A673 (cell line): ENCODE data around the gene TCHP. TPM values are rescaled to one million over a fixed set of nuclear protein-coding genes. Genes with fewer than 3 reads are reported as not detected.

Source experiments
- BruUV-seq: library from RNA; stranded (reverse); fragments of 400-500 nt; replicated peaks from 2 replicates; lab custom pipeline; 2021; lab: Mats Ljungman, UMichigan
- CTCF ChIA-PET: fragments of 300-600 bp; sonication (Branson Sonifier 250); formaldehyde crosslinking; loops from one replicate; lab custom pipeline; 2022; ENCODE audit warnings: antibody characterized with exemption; lab: Charles Lee
- POLR2A ChIA-PET: fragments of 300-600 bp; sonication (Branson Sonifier 250); formaldehyde crosslinking; loops from one replicate; lab custom pipeline; 2022; ENCODE audit warnings: antibody characterized with exemption; ENCODE audit not compliant: low non-redundant PET; lab: Charles Lee
- DNase-seq: peaks from one replicate; pipeline ENCODE4 v3.0.0-alpha.2; 2015; ENCODE audit warnings: low spot score
- H3K27ac ChIP-seq: fragments of 200-600 bp; sonication (generic); 2 replicates; pipeline ENCODE4 v1.5.1; 2016; ENCODE audit warnings: mixed run types, low read depth, mild to moderate bottlenecking, mixed read lengths, antibody characterized with exemption, low read length; ENCODE audit not compliant: poor library complexity, severe bottlenecking
- H3K27me3 ChIP-seq: fragments of 200-600 bp; sonication (generic); replicated peaks from 2 replicates; pipeline ENCODE4 v1.6.1; 2017; ENCODE audit warnings: mixed run types, low read depth, mild to moderate bottlenecking, mixed read lengths, antibody characterized with exemption, low read length; ENCODE audit not compliant: insufficient read depth, poor library complexity
- H3K36me3 ChIP-seq: fragments of 200-600 bp; sonication (generic); 2 replicates; pipeline ENCODE4 v1.6.1; 2016; ENCODE audit warnings: mixed run types, mild to moderate bottlenecking, mixed read lengths, antibody characterized with exemption, low read length; ENCODE audit not compliant: insufficient read depth, poor library complexity, severe bottlenecking
- H3K4me1 ChIP-seq: fragments of 200-600 bp; sonication (generic); 2 replicates; pipeline ENCODE4 v1.6.1; 2017; ENCODE audit warnings: mixed run types, mild to moderate bottlenecking, mixed read lengths, antibody characterized with exemption, low read length; ENCODE audit not compliant: insufficient read depth, poor library complexity, severe bottlenecking
- H3K4me3 ChIP-seq: fragments of 200-600 bp; sonication (generic); 2 replicates; pipeline ENCODE4 v1.5.1; 2016; ENCODE audit warnings: low read depth, mixed run types, mild to moderate bottlenecking, mixed read lengths, low read length; ENCODE audit not compliant: poor library complexity, severe bottlenecking
- H3K9me3 ChIP-seq: fragments of 200-600 bp; sonication (generic); 2 replicates; pipeline ENCODE4 v1.6.1; 2016; ENCODE audit warnings: mixed run types, low read depth, mild to moderate bottlenecking, mixed read lengths, antibody characterized with exemption, low read length; ENCODE audit not compliant: poor library complexity, severe bottlenecking
- EZH2 ChIP-seq: fragments of 200-600 bp; sonication (generic); IDR thresholded peaks from 2 replicates; pipeline ENCODE4 v1.6.1; 2017; ENCODE audit warnings: borderline replicate concordance, low read depth, mild to moderate bottlenecking, mixed read lengths, antibody characterized with exemption, low read length; ENCODE audit not compliant: poor library complexity, severe bottlenecking
- intact Hi-C: fragments of 100-400 bp; cut with micrococcal nuclease; formaldehyde crosslinking; loops from one replicate; pipeline ENCODE4 v1.10.0; 2022; ENCODE audit not compliant: unreplicated experiment
- total RNA-seq: library from RNA; stranded (reverse); gene quantifications from 2 replicates; pipeline ENCODE4 v1.2.3, GENCODE V29; 2021
- TF ChIP-seq, protein P1 (sequence below): fragments of 300-800, 200-600 bp; sonication (generic); conservative IDR thresholded peaks from 2 replicates; pipeline ENCODE4 v1.5.1; 2017; ENCODE audit warnings: low read depth, mild to moderate bottlenecking, antibody characterized with exemption, low read length, moderate library complexity, mixed read lengths

TCHP gene
- total RNA-seq, 1 experiment from 2014 or later = 40.4 TPM

DNA sequence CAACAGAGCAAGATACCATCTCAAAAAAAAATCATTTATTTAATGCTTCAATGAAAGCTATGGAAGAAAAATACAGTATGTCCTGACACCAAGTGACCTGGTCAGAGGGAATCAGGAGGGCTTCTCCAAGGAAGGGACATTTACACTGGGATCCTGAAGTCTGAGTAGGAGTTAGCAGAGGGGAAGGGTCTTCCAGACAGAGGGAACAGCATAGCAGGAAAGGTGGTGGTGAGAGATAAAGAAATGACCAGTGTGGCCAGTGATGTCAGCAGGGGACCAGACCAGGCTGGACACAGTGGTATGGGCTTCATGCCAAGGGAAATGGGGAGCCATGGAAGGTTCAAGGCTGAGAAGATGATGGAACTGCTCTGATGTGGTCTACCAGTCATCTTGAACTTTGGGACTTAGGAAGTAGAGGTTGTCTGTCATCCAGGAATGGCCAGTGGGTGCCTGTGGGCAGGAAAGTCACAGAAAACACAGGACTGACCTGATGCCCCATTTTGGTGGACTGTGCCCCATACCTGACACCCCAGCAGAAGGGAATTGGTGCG, 7.8 kb upstream of the TCHP start:
- CTCF ChIA-PET = no interaction called here
- BruUV-seq = no TSS peak
- no peak for DNase-seq
- TF ChIP-seq, protein P1, sequence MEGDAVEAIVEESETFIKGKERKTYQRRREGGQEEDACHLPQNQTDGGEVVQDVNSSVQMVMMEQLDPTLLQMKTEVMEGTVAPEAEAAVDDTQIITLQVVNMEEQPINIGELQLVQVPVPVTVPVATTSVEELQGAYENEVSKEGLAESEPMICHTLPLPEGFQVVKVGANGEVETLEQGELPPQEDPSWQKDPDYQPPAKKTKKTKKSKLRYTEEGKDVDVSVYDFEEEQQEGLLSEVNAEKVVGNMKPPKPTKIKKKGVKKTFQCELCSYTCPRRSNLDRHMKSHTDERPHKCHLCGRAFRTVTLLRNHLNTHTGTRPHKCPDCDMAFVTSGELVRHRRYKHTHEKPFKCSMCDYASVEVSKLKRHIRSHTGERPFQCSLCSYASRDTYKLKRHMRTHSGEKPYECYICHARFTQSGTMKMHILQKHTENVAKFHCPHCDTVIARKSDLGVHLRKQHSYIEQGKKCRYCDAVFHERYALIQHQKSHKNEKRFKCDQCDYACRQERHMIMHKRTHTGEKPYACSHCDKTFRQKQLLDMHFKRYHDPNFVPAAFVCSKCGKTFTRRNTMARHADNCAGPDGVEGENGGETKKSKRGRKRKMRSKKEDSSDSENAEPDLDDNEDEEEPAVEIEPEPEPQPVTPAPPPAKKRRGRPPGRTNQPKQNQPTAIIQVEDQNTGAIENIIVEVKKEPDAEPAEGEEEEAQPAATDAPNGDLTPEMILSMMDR = no peak
- TF ChIP-seq EZH2 = no peak
- Histone ChIP-seq H3K27me3 (no peaks in the 10 kb centered on the region), H3K9me3 (no peaks in the 10 kb centered on the region), H3K36me3 (no peaks in the 10 kb centered on the region), H3K4me3 (no peak overlapping the region), H3K27ac (no peak overlapping the region), H3K4me1 (peaks cover 7% of the 10 kb centered on the region)
- intact Hi-C loops = no loop called here
- POLR2A ChIA-PET = no interaction called here

DNA sequence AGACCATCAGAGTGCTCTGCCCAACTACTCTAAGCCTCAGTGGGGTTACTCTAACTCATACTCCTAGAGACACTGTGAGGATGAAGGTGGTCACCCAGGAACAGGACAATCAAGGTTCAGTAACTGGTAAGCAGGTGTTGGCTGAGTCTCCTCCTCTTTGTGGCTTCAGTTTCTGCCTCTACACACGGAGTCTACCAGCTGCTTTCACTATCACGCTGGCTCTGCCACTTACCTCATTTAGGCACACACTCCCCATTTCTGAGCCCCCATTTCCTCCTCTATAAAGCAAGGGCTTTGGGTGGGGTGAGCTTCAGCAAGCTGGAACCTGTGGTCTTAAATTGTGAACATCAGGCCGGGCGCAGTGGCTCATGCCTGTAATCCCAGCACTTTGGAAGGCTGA, 7.3 kb upstream of the TCHP start:
- intact Hi-C loops = no loop called here
- BruUV-seq = no TSS peak
- CTCF ChIA-PET = interaction anchor here (0.7 kb wide), 1 partner anchor 319 kb away, joined by 5 read pairs; no protein-coding TSS in a partner anchor

DNA sequence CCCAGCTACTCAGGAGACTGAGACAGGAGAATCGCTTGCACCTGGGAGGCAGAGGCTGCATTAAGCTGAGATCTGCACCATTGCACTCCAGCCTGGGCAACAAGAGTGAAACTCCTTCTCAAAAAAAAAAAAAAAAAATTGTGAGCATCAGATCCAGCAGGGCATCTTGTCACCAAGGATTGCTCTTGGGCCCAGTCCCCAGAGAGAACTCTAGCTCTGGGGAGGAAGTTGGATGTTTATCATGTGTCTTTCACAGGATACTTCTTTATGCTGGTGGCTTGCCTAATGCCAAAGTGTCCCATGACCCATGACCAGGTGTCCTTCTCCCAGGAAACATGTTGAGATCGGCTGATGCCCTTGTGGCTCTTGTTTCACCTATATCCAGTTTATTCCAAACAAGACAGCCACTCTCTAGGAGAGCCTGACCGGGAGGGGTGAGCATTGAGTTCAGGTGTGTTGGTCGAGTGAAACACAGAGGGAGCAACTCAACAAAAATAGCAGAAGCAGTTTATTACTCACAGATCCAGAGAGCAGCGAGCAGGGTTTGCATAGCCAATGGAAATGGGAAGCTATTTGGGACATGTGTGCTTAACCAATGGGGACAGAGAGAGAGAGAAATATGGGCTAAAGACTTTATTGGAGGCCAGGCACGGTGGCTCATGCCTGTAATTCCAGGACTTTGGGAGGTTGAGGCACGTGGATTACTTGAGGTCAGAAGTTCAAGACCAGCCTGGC, 6.6 kb upstream of the TCHP start:
- no peaks in the 10 kb centered on the region for H3K36me3 ChIP-seq
- intact Hi-C loops = no loop called here
- TF ChIP-seq EZH2 = no peak
- TF ChIP-seq, protein P1 = no peak
- H3K4me3 ChIP-seq = no peak overlapping the region
- peaks cover 7% of the 10 kb centered on the region for H3K4me1 ChIP-seq
- H3K27me3 ChIP-seq = no peaks in the 10 kb centered on the region
- no peaks in the 10 kb centered on the region for H3K9me3 ChIP-seq
- ChIA-PET CTCF (interaction anchor here (0.7 kb wide), 1 partner anchor 319 kb away, joined by 5 read pairs; no protein-coding TSS in a partner anchor), POLR2A (no interaction called here)
- DNase-seq = no peak
- no peak overlapping the region for H3K27ac ChIP-seq
- no TSS peak for BruUV-seq

More for the DNA sequence above, 7.3 kb upstream of the TCHP start:
- Histone ChIP-seq H3K36me3 (no peaks in the 10 kb centered on the region), H3K4me1 (peaks cover 7% of the 10 kb centered on the region), H3K27ac (no peak overlapping the region), H3K4me3 (no peak overlapping the region), H3K9me3 (no peaks in the 10 kb centered on the region), H3K27me3 (no peaks in the 10 kb centered on the region)
- no peak for DNase-seq
- POLR2A ChIA-PET = no interaction called here
- TF ChIP-seq, protein P1 = no peak
- no peak for TF ChIP-seq EZH2
